Activated CD4-positive, CD25-positive, alpha-beta regulatory T cell treated with anti-CD3 and anti-CD28 coated beads, Interleukin-2, amount 50 U/mL, for 72 hours (primary cell): ENCODE results near the gene ZNF501.

Experiments
- DNase-seq: peaks from one replicate; pipeline ENCODE4 v3.0.0; 2021

Gene ZNF501

DNA sequence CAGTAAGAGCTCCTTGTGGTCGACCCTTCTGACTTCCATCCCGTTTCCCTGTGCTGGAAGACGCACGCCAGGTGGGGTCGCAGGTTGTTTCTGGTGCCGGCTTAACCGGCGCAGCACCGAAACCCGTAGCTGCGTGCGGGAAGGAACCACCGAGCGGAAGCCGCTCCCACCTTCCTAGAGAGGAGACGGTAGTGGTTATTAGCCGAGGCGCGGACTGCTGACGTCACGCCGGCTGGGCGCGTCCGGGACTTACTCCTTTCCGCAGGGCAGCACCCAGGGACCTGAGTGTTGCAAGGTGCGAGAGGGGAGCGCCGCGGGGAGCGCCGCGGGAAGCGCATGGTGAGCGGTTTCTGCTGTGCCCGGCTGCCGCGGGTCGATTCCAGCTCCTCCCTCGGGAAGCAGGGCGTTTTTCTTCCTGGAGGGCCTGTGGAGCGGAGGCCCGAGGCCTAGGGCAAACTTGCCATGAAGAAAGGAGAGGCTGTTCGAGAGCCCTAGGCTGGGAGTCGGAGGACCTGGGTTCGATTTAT is at the start of gene ZNF501:
Gene ZNF501 (plus strand): TSS at position 252 of the 527 bp plus-strand sequence. CDS start 4,787 bp downstream, outside the sequence.
- DNase-seq: peak; percentile 74

DNA sequence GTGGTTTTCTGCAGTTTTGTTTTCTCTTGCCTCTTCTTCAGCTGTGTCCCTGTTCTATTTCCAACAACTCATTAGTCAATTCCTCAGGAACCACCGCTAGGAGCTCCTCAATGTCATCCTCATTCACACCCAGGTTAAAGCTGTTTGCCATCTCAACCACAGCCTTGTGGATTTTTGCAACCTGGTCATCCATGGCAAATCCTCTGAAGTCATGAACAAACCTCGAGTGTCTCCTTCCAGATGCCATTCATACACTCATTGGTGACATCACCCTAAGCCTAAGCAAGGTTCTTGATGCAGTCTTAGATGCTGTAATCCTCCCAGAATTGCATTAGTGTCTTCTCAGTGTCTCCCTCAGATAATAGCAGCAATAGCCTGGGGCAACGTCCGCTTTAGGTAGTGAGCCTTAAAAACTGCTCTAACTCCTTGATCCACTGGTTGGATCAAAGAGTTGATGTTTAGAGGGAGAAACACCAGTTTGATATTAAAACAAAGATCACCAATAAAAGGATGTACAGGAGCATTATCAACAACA is 48.4 kb upstream of the ZNF501 start:
- no peak for DNase-seq

DNA sequence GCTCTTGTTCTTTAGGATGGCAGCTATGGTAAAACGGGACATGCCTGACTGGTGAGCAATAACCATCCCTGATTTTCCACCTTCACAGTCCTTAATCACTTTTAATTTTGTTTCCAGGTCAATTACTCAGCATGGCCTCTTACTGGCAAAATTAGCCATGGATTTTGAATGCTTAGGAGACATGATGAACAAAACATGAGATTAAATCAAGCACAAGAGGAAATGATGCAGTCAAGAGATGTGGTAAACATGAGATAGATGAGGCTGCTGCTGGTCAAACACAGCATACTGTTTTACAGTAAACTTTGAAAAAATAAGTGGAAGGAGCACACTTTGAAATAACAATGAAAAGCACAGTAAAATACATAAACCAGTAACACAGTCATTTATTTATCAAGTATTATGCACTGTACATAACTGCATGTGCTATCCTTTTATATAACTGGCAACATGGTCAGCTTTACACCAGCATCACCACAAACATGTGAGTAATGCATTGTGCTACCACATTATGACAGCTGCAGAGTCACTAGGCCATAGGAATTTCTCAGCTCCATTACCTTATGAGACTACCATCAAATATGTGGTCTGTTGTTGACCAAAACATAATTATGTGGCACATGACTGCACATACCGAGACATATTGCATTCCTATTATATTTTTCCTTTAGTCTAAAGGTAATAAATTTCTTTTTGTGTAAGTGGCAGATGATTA is 47.1 kb upstream of the ZNF501 start:
- DNase-seq: no peak

DNA sequence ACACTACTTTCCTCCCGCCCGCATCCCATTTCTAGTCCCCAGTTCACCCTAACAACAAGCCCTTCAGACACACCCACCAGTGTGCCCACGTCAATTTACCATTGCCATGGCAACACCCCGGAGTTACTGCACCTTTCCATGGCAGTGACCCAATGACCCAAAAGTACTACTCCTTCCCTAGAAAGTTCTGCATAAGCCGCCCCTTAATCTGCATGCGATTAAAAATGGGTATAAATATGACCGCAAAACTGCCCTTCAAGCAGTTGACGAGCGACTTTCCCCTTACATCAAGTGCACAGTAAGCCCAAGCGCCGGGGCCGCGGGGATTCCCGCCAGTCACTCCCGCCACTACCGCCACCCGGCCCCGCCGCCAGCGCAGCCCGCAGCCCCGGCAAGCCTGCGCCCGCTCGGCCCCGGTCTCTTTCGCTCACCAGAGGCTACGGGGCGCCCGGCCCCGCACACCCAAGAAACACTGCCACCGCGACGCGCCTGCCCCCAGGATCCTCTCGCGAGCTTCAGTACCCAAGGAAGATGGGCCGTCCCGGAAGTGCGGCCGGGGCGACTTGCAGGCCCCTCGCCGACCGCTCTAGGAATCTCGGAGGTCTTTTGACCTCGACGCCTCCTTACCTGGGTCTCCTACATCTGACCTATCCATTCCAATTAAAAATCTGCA is 44.2 kb upstream of the ZNF501 start:
- peak; percentile 50 for DNase-seq

DNA sequence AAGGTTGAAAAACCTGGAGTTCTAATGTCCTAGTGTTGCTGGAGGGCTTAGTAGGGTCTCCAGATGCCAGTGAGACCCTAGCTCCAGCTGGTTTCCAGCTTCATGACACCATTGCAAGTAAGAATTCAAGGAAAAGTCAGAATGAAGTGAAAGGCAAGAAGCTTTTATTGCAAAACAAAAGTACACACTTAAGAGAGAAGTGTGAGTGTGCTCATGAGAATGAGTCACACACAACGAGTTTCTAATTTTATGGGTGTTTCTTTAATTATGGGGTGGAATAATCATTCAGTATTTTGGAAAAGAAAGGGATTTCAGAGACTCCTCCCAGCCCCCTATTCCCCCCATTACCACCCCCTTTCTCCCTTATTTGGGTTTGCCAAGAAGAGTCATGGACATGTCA is 41.5 kb upstream of the ZNF501 start:
- no peak for DNase-seq

DNA sequence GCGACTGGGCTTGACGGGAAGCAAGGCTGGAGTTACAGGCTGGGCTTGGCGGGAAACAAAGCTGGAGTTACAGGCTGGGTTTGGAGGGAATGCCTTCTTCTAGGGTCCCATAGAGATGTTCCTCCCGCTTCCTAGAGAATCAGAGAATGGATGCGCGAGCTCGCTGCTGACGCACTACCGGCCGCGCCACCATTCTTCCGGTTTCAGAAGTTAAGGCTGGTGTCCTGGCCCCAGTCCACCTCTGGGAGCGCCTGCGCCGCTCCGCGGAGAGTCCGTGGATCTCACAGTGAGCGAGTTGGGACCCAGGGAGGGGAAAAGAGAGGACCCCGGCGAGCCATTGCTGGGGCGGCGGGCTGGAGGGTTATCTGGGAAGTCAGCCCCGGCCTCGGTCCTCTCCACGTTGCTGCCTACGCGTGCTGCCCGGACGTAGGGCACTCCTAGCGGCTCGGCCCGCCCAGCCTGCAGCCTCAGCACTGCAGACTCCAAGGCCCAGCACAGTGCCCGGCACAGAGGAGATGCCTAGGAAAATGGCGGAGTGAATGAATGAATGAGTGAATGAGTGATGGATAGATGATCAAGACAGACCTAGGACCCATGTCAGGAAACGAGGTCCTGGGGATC is 16.9 kb upstream of the ZNF501 start, which contains the start of gene ZNF502:
Gene ZNF502 (plus strand): TSS at position 206 of the 621 bp plus-strand sequence. CDS start 7,602 bp downstream, outside the sequence.
- DNase-seq: peak; percentile 58

DNA sequence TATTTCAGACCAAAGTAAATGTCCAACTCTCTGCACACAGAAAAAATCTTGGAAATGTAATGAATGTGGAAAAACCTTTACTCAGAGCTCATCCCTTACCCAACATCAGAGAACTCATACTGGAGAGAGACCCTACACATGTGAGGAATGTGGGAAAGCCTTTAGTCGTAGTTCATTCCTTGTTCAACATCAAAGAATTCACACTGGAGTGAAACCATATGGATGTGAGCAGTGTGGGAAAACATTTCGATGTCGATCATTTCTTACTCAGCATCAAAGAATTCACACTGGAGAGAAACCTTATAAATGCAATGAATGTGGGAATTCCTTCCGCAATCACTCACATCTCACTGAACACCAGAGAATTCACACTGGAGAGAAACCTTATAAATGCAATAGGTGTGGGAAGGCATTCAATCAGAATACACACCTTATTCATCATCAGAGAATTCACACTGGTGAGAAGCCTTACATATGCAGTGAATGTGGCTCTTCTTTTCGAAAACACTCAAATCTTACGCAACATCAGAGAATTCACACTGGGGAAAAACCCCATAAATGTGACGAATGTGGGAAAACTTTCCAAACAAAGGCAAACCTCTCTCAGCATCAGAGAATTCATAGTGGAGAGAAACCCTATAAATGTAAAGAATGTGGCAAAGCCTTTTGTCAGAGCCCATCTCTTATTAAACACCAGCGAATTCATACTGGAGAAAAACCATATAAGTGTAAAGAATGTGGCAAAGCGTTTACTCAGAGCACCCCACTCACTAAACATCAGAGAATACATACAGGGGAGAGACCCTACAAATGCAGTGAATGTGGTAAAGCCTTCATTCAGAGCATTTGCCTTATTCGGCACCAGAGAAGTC is 8.0 kb upstream of the ZNF501 start:
- no peak for DNase-seq

DNA sequence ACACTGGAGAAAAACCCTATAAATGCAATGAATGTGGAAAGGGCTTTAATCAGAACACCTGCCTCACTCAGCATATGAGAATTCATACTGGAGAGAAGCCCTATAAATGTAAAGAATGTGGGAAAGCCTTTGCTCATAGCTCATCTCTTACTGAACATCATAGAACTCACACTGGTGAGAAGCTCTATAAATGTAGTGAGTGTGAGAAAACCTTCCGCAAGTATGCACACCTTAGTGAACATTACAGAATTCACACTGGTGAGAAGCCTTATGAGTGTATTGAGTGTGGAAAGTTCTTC is 7.4 kb upstream of the ZNF501 start:
- DNase-seq: no peak

DNA sequence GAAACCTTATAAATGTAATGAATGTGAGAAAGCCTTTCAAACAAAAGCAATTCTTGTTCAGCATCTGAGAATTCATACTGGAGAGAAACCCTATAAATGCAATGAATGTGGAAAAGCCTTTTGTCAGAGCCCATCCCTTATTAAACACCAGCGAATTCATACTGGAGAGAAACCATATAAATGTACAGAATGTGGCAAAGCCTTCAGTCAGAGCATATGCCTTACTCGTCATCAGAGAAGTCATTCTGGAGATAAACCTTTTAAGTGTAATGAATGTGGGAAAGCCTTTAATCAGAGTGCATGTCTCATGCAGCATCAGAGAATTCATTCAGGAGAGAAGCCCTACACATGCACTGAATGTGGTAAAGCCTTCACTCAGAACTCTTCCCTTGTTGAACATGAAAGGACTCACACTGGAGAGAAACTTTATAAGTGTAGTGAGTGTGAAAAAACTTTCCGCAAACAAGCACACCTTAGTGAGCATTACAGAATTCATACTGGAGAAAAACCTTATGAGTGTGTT is 5.3 kb downstream of the ZNF501 start:
- no peak for DNase-seq

DNA sequence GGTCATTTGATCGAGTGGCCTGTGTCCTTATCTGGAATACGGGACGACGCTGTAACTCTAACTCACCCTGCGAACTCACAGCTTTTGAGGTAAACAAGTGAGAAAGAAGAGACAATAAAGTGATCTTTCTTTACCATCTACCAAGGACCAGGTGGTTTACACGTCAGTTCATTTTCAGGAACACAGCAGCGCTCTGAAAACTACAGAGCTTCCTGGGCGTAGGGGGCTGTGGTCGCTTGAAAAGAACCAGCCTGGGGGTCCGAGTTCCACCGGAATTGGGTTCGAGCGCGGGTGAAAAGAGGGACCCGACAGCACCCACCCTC is 31.6 kb downstream of the ZNF501 start:
- no peak for DNase-seq

DNA sequence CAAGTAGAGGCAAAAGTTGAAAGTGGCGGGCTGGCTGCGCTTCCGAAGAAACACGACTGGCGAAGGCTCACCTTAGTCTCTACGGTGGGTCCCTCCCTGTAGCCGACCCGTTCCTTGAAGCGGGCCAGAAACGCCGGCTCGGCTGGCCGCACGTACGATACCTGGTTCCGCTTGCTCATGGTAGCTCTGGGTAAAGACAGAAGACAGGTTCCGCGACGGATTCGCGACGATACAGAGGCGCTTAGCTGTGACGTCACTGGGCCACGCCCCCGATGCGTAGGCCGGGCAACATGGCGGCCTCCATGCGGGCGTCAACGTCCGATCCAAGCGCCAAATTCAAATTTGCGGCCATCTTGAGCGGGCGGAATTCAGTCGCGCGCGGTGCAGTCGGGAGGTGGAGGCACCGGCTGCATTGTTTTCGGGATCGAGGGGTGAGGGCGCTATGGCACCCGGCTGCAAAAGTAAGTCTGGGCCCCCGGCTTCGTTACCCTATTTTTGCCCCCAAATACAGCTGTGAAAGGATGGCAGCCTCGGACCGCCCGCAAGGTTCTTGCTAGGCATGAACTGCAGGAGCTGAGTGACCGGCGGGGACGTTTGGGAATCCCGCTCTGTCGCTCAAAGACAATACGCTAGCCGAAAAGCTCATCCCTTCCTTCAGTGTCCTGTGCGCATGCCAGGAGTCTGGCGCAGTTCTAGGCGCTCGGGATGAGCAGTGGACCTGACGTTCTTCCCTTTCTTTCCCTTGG is 32.2 kb downstream of the ZNF501 start, which contains the start of the genes KIAA1143 and KIF15:
Gene KIAA1143 (minus strand): TSS at position 196 of the 746 bp plus-strand sequence. CDS start 17 bp downstream, at position 179.
Gene KIF15 (plus strand): TSS at position 371 of the 746 bp plus-strand sequence. CDS start 72 bp downstream, at position 443.
- DNase-seq: peak; percentile 99

DNA sequence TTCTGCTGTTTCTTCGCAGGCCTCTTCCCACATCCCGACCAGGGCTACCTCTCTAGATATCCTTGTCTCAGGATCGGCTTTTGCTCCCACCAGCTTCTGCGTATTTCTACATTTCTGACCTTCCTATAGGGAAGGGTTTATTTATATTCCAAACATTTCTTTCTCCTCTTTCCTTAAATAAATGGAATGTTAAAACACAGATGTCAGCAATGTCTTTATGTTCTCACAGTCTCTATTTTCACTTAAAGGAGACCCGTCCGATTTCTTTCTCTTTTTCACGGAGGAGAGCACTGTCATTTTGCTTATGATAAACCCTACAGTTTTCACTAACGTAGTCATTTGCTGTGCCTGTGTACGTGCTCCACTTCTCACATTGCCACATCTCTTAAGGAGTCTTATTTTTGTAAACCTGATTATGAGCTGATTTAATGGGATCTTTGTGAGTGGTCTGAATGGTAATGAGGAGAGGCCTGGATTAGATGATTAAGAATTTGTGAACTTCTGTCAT is 32.8 kb downstream of the ZNF501 start:
- DNase-seq: no peak

DNA sequence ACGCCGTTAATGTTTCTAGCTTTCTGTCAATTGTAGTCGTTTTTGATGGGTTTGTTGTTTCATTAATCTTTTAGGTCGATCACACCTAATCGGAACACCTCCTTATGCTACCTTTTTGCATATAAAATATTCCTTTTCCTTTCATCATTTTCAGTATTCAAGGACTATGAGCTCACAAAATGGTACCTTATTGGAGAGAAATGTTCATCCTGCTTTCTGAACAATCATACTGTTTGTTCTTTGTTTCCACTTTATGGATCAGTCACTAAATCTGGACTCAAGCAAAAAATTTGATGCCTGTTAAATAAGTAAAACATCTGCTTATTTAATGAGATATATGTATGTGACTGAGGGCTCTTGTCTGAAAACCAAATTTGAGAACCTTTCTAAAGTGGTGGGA is 33.3 kb downstream of the ZNF501 start:
- DNase-seq: no peak

DNA sequence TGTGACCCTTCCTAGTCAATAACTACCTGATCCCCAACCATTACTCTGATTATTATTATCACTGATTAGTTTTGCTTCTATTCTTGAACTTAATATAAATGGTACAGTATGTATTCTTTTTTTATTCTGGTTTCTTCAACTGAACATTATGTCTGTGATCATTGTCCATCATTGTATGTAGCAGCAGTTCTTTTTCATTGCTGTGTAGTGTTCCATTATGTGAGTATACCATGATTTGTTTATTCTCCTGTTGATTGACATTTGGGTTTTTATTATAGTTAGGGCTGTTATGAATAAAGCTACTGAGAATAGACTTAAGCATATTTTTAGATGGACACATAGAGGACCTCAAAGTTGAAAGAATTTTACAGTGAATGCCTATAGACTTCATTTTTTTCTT is 34.8 kb downstream of the ZNF501 start:
- DNase-seq: no peak

DNA sequence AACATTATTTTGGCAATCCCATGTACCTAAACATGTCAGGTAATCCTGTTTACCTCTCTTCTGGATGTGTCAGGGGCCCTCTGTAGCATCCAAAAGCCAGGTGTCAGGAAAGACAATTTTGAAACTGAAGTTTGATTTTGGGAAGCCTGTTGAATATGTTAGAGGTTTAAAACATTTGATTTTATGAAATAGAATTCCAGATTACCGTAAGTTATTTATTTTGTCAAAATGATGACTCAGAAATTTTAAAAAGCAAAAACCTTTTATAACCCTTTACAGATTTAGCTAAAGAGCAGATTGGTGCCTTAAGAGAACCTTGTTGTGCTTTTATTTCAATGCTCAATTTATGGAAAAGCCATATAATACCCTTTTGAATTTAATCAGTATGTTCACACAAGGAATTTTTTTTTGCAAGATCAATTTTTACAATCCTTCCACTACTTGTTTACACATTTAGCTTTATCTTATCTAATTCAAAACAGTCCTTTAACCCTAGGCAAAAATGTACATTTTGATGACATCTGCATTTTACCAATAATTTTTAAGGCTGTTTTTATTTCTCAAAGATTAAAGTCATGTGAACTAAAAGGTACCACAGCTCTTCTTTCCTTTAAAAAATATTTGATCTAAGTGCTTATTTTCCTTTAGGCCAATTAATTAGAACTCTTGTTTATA is 42.1 kb downstream of the ZNF501 start:
- DNase-seq: no peak

DNA sequence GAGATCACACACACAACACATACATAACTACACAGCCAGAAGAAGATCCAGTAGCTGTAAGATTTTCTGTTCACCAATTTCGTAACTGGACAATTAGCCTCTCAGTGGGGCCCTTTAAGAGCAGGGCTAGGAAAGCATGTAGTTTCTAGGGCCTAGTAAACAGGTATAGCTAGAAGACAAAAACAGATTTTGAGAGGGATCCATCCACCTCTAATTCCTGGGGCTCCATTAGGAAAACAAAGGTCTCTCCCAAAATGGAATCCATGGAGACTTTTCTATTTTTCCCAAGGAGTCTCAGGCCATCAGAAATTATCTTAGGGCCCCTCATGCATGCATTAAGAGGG is 42.6 kb downstream of the ZNF501 start:
- no peak for DNase-seq

DNA sequence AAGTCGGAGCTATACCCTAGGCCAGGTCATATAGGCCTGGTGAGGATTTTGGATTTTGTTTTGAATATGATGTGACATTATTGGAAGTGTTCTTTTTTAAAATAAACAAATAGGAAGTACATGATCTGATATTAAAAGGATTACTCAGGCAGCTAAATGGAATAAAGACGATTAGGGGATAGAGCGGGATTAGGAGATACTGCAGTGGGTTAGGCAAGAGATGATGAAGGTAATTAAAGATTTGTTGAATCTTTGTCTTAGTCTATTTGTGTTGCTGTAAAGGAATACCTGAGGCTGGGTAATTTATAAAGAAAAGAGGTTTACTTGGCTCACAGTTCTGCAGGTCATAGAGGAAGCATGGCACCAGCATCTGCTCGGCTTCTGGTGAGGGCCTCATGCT is 53.5 kb downstream of the ZNF501 start:
- DNase-seq: no peak
